RWPE1 (cell line): ENCODE results near the gene LTC4S.
"Not testable (repeated sequence)": the region's sequence is repeated elsewhere in the genome, so short reads cannot be mapped to it uniquely, and the experiment has no call there.

Experiments
- CTCF ChIA-PET: fragments of 350-600 bp; sonication (Branson Sonifier 250); formaldehyde crosslinking; extraction: SDS; loops from one replicate; lab custom pipeline; 2021; lab: Yijun Ruan, JAX
- POLR2A ChIA-PET: fragments of 400-600 bp; formaldehyde crosslinking; extraction: SDS; loops from one replicate; lab custom pipeline; 2020; ENCODE audit warnings: antibody characterized with exemption; ENCODE audit not compliant: low non-redundant PET; lab: Yijun Ruan, JAX
- DNase-seq: peaks from one replicate; pipeline ENCODE4 v3.0.0; 2012; ENCODE audit warnings: low spot score
- H3K27ac ChIP-seq: fragments of 450-650 bp; 2 replicates; pipeline ENCODE4 v1.5.1; 2017
- CTCF ChIP-seq: fragments of 450-650 bp; conservative IDR thresholded peaks from 2 replicates; pipeline ENCODE4 v1.5.1; 2017; ENCODE audit warnings: low read depth, mild to moderate bottlenecking

LTC4S gene

GRCh38 chr5:179834120-179834519 is 40.3 kb downstream of the LTC4S start:
- POLR2A ChIA-PET = interaction anchor here (0.5 kb wide), 1 partner anchor 11 kb away, joined by 3 read pairs; no protein-coding TSS in a partner anchor
- no peak for DNase-seq
- no peak for TF ChIP-seq CTCF
- H3K27ac ChIP-seq = peak overlapping the region; percentile 33; the same call in 1 of the 2 replicates
- CTCF ChIA-PET = no interaction called here

GRCh38 chr5:179834871-179835270 is 41.1 kb downstream of the LTC4S start:
- DNase-seq, H3K27ac ChIP-seq, CTCF ChIA-PET, POLR2A ChIA-PET: not testable (repeated sequence)

- ChIA-PET POLR2A (no interaction called here), CTCF (no interaction called here)
- peak; percentile 30 for DNase-seq
Observed at GRCh38 chr5:179836225-179837019, 42.6 kb downstream of the LTC4S start.

GRCh38 chr5:179837076-179838011 is 43.6 kb downstream of the LTC4S start:
- ChIA-PET POLR2A (no interaction called here), CTCF (interaction anchor here (1.3 kb wide), 1 partner anchor 10 kb away, joined by 6 read pairs; no protein-coding TSS in a partner anchor)
- no peak for TF ChIP-seq CTCF
- peak overlapping the region; percentile 78 for H3K27ac ChIP-seq
- no peak for DNase-seq

More at GRCh38 chr5:179836225-179837019, 42.6 kb downstream of the LTC4S start:
- H3K27ac ChIP-seq = peak overlapping the region; percentile 78
- no peak for TF ChIP-seq CTCF

- ChIA-PET CTCF (interaction anchor here (0.7 kb wide), 2 partner anchors 12 to 75 kb away, joined by 3 to 4 read pairs; no protein-coding TSS in a partner anchor), POLR2A (no interaction called here)
- H3K27ac ChIP-seq = peak overlapping the region; percentile 78
- TF ChIP-seq CTCF = no peak
- DNase-seq = no peak
Observed at GRCh38 chr5:179839328-179840256, 45.8 kb downstream of the LTC4S start.

- no peak for TF ChIP-seq CTCF
- ChIA-PET CTCF (interaction anchor here (0.7 kb wide), 2 partner anchors 11 to 76 kb away, joined by 3 to 4 read pairs; no protein-coding TSS in a partner anchor), POLR2A (no interaction called here)
- no peak for DNase-seq
- peak overlapping the region; percentile 78 for H3K27ac ChIP-seq
Observed at GRCh38 chr5:179840321-179840720, 46.5 kb downstream of the LTC4S start.
